AG09309 (cell line): Measurements from ENCODE around the gene C6orf58.
"Not testable (repeated sequence)": the region's sequence is repeated elsewhere in the genome, so short reads cannot be mapped to it uniquely, and the experiment has no call there.

ENCODE experiments used
- DNase-seq: peaks from one replicate; pipeline ENCODE4 v3.0.0-alpha.2; 2010; ENCODE audit warnings: low read depth
- H3K4me3 ChIP-seq: 2 replicates; pipeline ENCODE4 v1.5.1; 2011; ENCODE audit warnings: mild to moderate bottlenecking, low read depth, low read length, moderate library complexity; ENCODE audit not compliant: control insufficient read depth
- CTCF ChIP-seq: IDR thresholded peaks from 2 replicates; pipeline ENCODE4 v1.5.1; 2011; ENCODE audit warnings: mild to moderate bottlenecking, low read depth, low read length, inconsistent platforms; ENCODE audit not compliant: insufficient read depth, control insufficient read depth; ENCODE audit errors: missing control alignments

The C6orf58 gene

GRCh38 chr6:127587875-127588274 is 10.9 kb downstream of the C6orf58 start:
- DNase-seq = no peak
- no peak overlapping the region for H3K4me3 ChIP-seq
- no peak for TF ChIP-seq CTCF

GRCh38 chr6:127589135-127589534 is 12.2 kb downstream of the C6orf58 start:
- no peak for TF ChIP-seq CTCF
- no peak for DNase-seq

GRCh38 chr6:127590344-127590743 is 13.4 kb downstream of the C6orf58 start:
- DNase-seq = no peak
- TF ChIP-seq CTCF = no peak
- no peak overlapping the region for H3K4me3 ChIP-seq

More at GRCh38 chr6:127589135-127589534, 12.2 kb downstream of the C6orf58 start:
- no peak overlapping the region for H3K4me3 ChIP-seq

GRCh38 chr6:127592964-127593363 is 16.0 kb downstream of the C6orf58 start:
- no peak for TF ChIP-seq CTCF
- no peak overlapping the region for H3K4me3 ChIP-seq
- no peak for DNase-seq

- not testable (repeated sequence) for DNase-seq, H3K4me3 ChIP-seq
These were observed 16.5 kb downstream of the C6orf58 start for GRCh38 chr6:127593456-127593855.

- DNase-seq = peak; percentile 20
These were observed 29.2 kb downstream of the C6orf58 start for GRCh38 chr6:127606131-127606562.

More at GRCh38 chr6:127606131-127606562, 29.2 kb downstream of the C6orf58 start:
- H3K4me3 ChIP-seq = no peak overlapping the region
- peak; percentile 43 for TF ChIP-seq CTCF
